NB4 (cell line): Measurements from ENCODE around the gene COPZ1.
A peak's percentile ranks its signal among the peaks of the same experiment; 100 is the strongest.

Source experiments
- CTCF ChIP-seq: IDR thresholded peaks from one replicate; pipeline ENCODE4 v1.5.1; 2012; ENCODE audit warnings: low read depth, low read length
- MYC ChIP-seq: IDR thresholded peaks from 2 replicates; pipeline ENCODE4 v1.6.1; 2011; ENCODE audit warnings: low read depth, low read length
- POLR2A ChIP-seq: IDR thresholded peaks from 2 replicates; pipeline ENCODE4 v1.6.1; 2011; ENCODE audit warnings: mild to moderate bottlenecking; ENCODE audit not compliant: insufficient read length; ENCODE audit errors: extremely low read depth
- TF ChIP-seq, protein P1 (sequence below): IDR thresholded peaks from 2 replicates; pipeline ENCODE4 v1.6.1; 2011; ENCODE audit warnings: low read depth, low read length

- TF ChIP-seq CTCF (peak; percentile 69), POLR2A (no peak), MYC (no peak)
- TF ChIP-seq, protein P1, sequence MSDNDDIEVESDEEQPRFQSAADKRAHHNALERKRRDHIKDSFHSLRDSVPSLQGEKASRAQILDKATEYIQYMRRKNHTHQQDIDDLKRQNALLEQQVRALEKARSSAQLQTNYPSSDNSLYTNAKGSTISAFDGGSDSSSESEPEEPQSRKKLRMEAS, result peak; percentile 35; the same call in 1 of the 2 replicates
Measured at GRCh38 chr12:54370171-54370730, 45.3 kb downstream of the COPZ1 start.
